Left hindlimb (tissue), 1 donor: Measurements from ENCODE around the gene ARL4D.
A peak's percentile ranks its signal among the peaks of the same experiment; 100 is the strongest.
"Not testable (repeated sequence)": the region's sequence is repeated elsewhere in the genome, so short reads cannot be mapped to it uniquely, and the experiment has no call there.

Source experiments
- DNase-seq: peaks from one replicate; pipeline ENCODE4 v3.0.0-alpha.2; 2018

Gene ARL4D

GRCh38 chr17:43398724-43399595, at the start of gene ARL4D:
ARL4D (plus strand) TSS chr17:43398993; CDS start chr17:43399733, 740 bp downstream.
- DNase-seq, result peak; percentile 88

GRCh38 chr17:43349142-43349541, 49.7 kb upstream of the ARL4D start:
- no peak for DNase-seq

- no peak for DNase-seq
Observed at GRCh38 chr17:43350888-43351361, 47.9 kb upstream of the ARL4D start.

- DNase-seq, result no peak
Observed at GRCh38 chr17:43351691-43352090, 47.1 kb upstream of the ARL4D start.

GRCh38 chr17:43352579-43353331, 46.0 kb upstream of the ARL4D start:
- no peak for DNase-seq

- DNase-seq, result no peak
Observed at GRCh38 chr17:43353393-43353792, 45.4 kb upstream of the ARL4D start.

GRCh38 chr17:43354371-43354770, 44.4 kb upstream of the ARL4D start:
- no peak for DNase-seq

GRCh38 chr17:43356450-43356849, 42.3 kb upstream of the ARL4D start:
- DNase-seq, result no peak

GRCh38 chr17:43356999-43357398, 41.8 kb upstream of the ARL4D start:
- peak; percentile 59 for DNase-seq

GRCh38 chr17:43359469-43360110, 39.2 kb upstream of the ARL4D start:
- DNase-seq, result no peak

GRCh38 chr17:43360376-43360738, 38.4 kb upstream of the ARL4D start:
- DNase-seq, result peak; percentile 75

- DNase-seq, result peak; percentile 93
Observed at GRCh38 chr17:43360739-43361505, 37.9 kb upstream of the ARL4D start.

GRCh38 chr17:43363181-43363925, 35.4 kb upstream of the ARL4D start:
- no peak for DNase-seq

GRCh38 chr17:43363926-43364285, 34.9 kb upstream of the ARL4D start:
- DNase-seq, result no peak

- DNase-seq, result no peak
Observed at GRCh38 chr17:43365356-43365755, 33.4 kb upstream of the ARL4D start.

- DNase-seq, result not testable (repeated sequence)
Observed at GRCh38 chr17:43365921-43366320, 32.9 kb upstream of the ARL4D start.

GRCh38 chr17:43366891-43367736, 31.7 kb upstream of the ARL4D start:
- DNase-seq, result no peak

- DNase-seq, result peak; percentile 71
Observed at GRCh38 chr17:43367737-43368242, 31.0 kb upstream of the ARL4D start.

GRCh38 chr17:43368740-43369506, 29.9 kb upstream of the ARL4D start:
- DNase-seq, result peak; percentile 92

- no peak for DNase-seq
Observed at GRCh38 chr17:43369986-43370385, 28.8 kb upstream of the ARL4D start.
